Superior temporal gyrus (tissue), 1 donor: ENCODE measurements around the gene ZMAT5.

Experiments
- DNase-seq: peaks from one replicate; pipeline ENCODE4 v3.0.0-alpha.2; 2016; ENCODE audit errors: extremely low spot score

ZMAT5 gene

DNA sequence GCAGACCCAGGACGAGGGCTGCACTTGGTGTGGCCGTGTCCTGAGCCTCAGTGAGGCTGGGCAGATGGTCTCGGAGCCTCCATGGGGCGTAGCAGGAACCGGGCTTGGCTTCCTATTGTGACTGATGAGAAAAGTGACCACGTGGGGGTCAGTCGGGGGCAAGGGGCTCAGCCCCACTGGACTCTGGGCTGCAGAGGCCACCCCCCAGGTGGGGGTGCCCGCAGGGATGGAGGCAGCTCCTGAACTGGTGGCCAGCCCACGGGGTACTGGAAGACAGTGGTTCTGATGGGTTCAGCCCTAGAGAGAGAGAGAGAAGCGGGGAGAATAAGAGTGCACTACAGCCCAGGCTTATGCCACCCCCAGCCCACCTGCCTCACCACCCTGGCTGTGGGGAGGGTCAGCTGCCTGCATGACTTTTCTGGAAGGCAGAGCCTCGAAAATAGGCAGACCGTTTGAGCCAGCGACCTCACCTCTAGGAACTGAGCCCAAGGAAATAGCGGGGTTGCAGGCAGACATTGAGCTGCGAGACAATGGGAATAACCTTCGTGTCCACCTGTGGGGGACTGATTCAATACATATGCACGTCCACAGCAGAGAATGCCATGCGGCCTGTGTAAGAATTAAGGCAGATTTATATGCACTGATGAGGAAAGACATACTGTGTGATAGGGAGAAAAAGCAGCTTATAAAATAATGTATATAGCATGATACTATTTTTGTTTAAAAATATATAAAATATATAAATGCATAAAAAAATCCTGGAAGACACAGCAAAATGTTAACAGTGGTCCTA lies 35.6 kb downstream of the ZMAT5 start:
- no peak for DNase-seq

DNA sequence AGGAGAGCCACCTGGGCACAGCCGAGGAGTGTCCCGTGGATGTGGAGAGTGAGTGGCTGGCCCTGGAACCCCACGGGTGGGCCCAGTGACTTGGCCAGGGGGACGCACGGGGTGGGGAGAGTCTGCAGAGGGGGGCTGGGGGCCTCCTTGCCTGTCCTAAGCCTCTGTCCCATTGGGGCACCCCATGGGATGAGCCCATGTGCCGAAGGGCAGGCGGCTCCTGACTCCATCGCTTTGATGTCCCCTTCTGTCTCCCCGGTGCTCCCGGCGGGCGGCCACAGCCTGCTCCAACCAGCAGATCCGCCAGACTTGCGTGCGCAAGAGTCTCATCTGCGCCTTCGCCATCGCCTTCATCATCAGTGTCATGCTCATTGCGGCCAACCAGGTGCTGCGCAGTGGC lies 37.6 kb downstream of the ZMAT5 start:
- DNase-seq = no peak

GRCh38 chr22:29727131-29727523 lies 39.7 kb downstream of the ZMAT5 start:
- no peak for DNase-seq

DNA sequence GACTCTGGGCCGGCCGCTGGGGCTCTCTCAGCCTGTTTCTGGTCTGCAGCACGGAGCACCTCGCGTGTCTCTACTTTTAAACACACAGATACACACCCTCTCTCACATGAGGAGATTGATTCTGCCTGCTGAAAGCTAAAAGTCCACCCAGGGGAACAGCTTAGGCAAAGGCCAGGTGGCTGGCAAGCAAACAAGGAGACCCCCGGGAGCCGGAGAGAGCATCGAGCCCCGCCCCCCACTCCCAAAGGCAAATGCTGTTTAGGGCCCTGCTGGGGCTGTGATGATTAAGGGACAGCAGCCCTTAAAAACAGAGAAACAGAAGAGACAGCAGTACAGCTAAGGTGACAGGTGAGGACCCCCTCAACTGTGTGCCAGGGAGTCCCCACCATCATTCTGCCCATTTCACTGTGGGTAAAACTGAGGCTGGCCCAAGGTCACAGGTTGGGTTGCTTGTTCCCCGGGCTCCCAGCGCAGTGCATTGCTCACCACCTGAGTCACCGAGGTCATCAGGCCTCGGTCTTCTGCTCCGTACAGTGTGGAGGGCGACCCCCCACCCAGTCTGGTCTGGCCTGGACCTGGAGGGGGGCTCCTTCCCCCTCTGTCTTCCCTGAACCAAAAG lies 40.2 kb downstream of the ZMAT5 start:
- no peak for DNase-seq

- DNase-seq = no peak
Measured at GRCh38 chr22:29726106-29726505, 40.7 kb downstream of the ZMAT5 start.

DNA sequence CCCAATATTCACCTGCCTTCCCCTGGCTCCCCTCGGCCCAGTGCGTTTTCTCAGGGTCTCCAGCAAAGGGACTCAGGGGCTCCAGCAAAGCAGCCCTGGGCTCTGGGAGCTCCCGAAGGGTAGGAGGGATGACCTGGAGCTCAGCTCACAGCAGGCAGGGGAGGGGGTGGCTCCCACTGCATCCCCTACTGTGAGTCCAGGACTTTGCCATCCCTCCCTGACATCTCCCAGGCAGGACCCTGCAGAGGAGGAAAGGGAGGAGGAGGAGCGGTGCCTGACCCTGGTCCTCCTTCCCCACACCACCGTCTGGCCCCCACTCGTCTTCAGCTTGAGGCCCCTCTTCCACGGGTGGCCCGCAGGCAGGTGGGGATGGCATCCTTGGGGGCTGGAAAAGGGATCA lies 42.0 kb downstream of the ZMAT5 start:
- DNase-seq = no peak

GRCh38 chr22:29723766-29724165 lies 43.0 kb downstream of the ZMAT5 start:
- no peak for DNase-seq

- DNase-seq = no peak
Measured at GRCh38 chr22:29722587-29722986, 44.2 kb downstream of the ZMAT5 start.

GRCh38 chr22:29722151-29722550 lies 44.7 kb downstream of the ZMAT5 start:
- DNase-seq = no peak

GRCh38 chr22:29720811-29721323 lies 45.9 kb downstream of the ZMAT5 start:
- DNase-seq = no peak

GRCh38 chr22:29719899-29720645 lies 46.7 kb downstream of the ZMAT5 start, which contains the start of gene CABP7:
Gene CABP7 (plus strand): TSS chr22:29720003. CDS start chr22:29720425, 422 bp downstream.
- DNase-seq = no peak

- DNase-seq = no peak
Measured at GRCh38 chr22:29718949-29719898, 47.6 kb downstream of the ZMAT5 start.

DNA sequence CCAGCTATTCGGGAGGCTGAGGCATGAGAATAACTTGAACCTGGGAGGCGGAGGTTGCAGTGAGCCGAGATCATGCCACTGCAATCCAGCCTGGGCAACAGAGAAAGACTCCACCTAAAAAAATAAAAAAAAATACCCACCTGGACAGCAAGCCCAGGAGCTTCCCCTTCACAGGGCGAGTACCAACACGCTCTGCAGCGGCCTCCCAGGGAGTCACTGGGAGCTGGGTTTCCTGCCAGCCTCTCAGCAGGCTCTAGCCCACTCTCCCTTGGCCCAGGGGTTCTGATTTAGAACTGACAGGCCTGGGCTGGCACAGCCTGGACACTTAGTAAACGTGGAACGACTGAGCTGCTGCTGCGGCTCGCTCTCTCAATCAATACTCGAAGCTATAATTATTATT lies 49.0 kb downstream of the ZMAT5 start:
- no peak for DNase-seq

- DNase-seq = peak; percentile 89
Measured at GRCh38 chr22:29716814-29717545, 49.8 kb downstream of the ZMAT5 start.

DNA sequence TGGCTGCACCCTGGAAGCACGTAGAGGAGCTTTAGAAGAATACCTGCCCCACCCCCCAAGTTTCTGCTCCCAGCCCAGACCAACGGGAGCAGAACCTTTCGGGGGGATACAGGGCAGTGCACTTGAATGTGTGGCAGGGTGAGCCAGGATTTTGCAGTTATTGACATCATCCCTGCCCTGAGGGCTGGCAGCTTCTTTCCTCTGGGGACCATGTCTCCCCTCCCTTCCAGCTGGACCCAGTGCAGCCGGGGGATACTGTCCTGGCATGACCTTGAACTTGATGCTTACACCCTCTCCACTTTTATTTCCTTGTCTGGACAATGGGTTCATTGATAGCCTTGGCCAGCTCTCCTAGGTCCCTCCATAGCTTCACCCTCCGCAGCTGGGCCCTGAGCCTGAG lies 51.1 kb downstream of the ZMAT5 start:
- DNase-seq = no peak

DNA sequence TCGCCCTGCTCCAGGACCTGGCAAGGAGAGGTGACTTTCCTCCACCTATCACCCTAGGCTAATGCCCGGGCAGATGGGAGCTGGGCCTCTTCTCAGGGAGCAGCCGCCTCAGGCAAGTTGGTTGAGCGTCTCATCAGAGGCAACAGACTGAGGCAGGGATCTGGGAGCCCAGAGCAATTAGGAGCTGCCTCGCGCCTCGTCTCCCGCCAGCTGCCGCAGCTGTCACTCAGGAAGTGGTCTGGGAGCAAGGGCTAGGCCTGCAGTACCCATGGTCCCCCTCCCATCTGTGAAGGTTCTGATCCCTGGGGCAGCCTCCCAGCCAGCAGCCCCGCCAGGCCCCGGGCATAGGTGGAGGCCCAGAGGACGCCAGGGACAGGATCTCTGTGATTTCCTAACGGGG lies 51.6 kb downstream of the ZMAT5 start:
- no peak for DNase-seq

DNA sequence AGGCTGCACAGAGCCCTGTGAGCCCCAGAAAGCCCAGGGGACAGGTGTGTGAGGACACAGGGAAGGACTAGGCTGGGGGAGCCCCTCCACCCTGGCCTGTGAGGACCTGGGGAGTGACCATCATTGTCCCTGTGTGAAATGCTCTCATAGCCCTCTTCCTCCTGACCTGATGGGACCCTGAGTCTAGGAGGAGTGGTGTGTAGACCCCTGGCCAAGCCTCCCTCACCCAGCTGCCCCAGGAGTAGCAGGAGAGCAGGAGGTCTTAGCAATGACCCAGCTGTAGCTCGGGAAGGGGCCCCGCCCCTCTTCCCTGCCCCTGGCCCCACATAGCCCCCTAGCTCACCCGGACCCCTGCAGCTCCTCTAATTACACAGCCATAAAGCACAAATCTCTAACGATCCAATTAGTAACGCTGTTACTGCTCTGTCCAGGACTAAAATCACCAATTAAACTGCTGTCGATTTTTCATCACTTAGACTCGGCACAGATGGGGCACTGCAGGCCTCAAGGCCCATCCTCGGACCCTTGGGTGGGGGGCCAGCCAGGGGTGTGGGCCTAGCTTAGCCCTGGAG lies 53.6 kb downstream of the ZMAT5 start:
- DNase-seq = no peak

DNA sequence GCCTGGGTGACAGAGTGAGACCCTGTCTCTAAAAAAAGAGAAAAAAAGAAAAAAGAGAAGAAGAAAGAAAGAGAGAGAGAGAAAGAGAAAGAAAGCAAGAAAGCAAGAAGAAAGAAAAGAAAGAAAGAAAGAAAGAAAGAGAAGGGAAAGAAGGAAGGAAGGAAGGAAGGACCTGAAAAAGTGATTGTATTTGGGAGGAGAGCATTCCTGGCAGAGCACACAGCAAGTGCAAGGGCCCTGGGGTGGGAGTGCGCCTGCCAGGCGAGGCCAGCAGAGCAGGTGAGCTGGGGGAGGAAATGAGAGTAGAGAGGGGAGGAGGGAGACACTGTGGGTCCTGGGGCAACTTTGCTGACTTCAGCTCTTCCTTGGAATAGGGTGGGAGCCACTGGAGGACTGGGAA lies 54.7 kb downstream of the ZMAT5 start:
- no peak for DNase-seq

DNA sequence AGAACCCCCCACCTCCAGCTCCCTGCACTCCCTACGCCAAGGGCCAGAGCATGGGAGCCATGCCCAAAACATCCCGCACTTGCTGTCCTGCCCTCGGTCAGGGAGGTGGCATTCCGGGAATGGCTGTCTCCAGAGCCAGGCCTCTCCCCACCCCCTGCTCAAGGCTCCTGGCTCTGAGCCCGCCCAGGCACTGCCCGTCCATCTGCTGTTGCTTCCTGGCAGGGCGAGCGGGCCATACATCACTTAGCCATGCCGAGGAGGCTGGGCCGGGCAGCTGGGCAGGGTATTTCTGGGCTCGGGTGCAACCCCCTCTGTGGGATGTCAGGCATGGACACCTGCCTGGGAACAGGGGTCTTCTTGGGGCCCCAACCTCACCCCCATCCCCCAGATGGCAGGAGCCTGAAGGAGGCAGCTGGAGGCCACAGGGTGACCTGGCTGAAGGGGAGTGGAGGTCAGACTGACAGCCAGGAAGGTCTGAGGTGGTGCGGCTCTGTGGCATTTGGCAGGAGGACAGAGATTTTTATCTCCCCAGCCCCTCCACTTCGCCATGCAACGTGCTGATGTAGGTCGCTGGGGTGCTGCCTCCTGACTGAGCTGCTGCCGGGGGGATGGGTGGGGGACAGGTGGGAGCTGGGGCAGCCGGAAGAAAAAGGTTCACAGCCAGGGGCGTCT lies 55.7 kb downstream of the ZMAT5 start:
- no peak for DNase-seq

DNA sequence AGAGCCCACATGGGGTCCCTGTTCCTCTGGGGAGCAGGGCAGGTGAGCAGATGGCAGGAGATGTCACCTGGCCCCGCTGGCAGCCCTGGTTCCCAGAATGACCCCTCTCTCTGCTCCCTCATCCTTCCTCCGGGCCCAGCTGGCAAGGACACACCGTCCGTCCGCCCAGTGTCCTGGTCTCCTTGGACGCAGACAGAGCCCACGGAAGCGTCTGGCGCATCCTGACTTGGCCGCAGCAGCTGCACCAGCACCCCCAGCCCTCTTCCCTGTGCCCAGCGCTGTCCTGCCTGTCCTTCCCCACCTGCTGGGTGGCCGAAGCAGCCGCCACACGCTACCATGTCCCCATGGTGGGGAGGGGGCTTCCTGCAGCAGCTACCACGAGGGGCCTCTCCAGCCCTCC lies 56.6 kb downstream of the ZMAT5 start:
- no peak for DNase-seq
